AG10803 (cell line): ENCODE results near the gene MEOX2.

Source experiments
- DNase-seq: peaks from one replicate; pipeline ENCODE4 v3.0.0; 2010; ENCODE audit warnings: low read depth
- H3K4me3 ChIP-seq: 2 replicates; pipeline ENCODE4 v1.5.1; 2011; ENCODE audit warnings: mild to moderate bottlenecking, low read length, control low read depth
- CTCF ChIP-seq: conservative IDR thresholded peaks from 2 replicates; pipeline ENCODE4 v1.5.1; 2011; ENCODE audit warnings: mild to moderate bottlenecking, low read length, control low read depth, inconsistent platforms

Gene MEOX2

GRCh38 chr7:15709978-15710377 is 23.5 kb upstream of the MEOX2 start:
- TF ChIP-seq CTCF = no peak
- H3K4me3 ChIP-seq = no peak overlapping the region
- DNase-seq = no peak

GRCh38 chr7:15707570-15707969 is 21.1 kb upstream of the MEOX2 start:
- no peak for DNase-seq
- H3K4me3 ChIP-seq = no peak overlapping the region
- no peak for TF ChIP-seq CTCF

GRCh38 chr7:15703732-15704131 is 17.2 kb upstream of the MEOX2 start:
- TF ChIP-seq CTCF = no peak
- no peak for DNase-seq
- no peak overlapping the region for H3K4me3 ChIP-seq

- no peak for DNase-seq
- no peak for TF ChIP-seq CTCF
- no peak overlapping the region for H3K4me3 ChIP-seq
Measured at GRCh38 chr7:15692501-15693020, 6.1 kb upstream of the MEOX2 start.

- DNase-seq = no peak
- H3K4me3 ChIP-seq = no peak overlapping the region
- TF ChIP-seq CTCF = no peak
Measured at GRCh38 chr7:15688911-15689310, 2.4 kb upstream of the MEOX2 start.

GRCh38 chr7:15688279-15688626 is 1.8 kb upstream of the MEOX2 start:
- no peak for DNase-seq
- no peak overlapping the region for H3K4me3 ChIP-seq
- no peak for TF ChIP-seq CTCF

- no peak for DNase-seq
- TF ChIP-seq CTCF = no peak
- H3K4me3 ChIP-seq = no peak overlapping the region
Measured at GRCh38 chr7:15687546-15688278, 1.2 kb upstream of the MEOX2 start.
